Hepatocyte (in vitro differentiated cells): ENCODE measurements around the gene NECAB3.

Source experiments
- CTCF ChIP-seq: fragments of 200-600 bp; sonication (generic); IDR thresholded peaks from 2 replicates; pipeline ENCODE4 v1.5.1; 2016; ENCODE audit warnings: antibody characterized with exemption, mild to moderate bottlenecking; ENCODE audit not compliant: poor library complexity
- EZH2 ChIP-seq: fragments of 200-600 bp; sonication (generic); IDR thresholded peaks from 2 replicates; pipeline ENCODE4 v1.6.1; 2016; ENCODE audit warnings: antibody characterized with exemption, mild to moderate bottlenecking, borderline replicate concordance
- EZH2phosphoT487 ChIP-seq: fragments of 200-600 bp; sonication (generic); IDR thresholded peaks from one replicate; pipeline ENCODE4 v1.6.1; 2018; ENCODE audit warnings: antibody characterized with exemption, mild to moderate bottlenecking, low read depth, moderate library complexity; ENCODE audit not compliant: unreplicated experiment, severe bottlenecking

- no peak for TF ChIP-seq EZH2
- TF ChIP-seq CTCF = no peak
- TF ChIP-seq EZH2phosphoT487 = no peak
These were observed 22.6 kb downstream of the NECAB3 start for GRCh38 chr20:33651562-33652048.
